K562 (cell line): Measurements from ENCODE around the gene OR7A5. TPM values are rescaled to one million over a fixed set of nuclear protein-coding genes. Genes with fewer than 3 reads are reported as not detected.

Source experiments
- ARNT ChIP-seq, 2 experiments: fragments of 450-650 bp; IDR thresholded peaks; 2 replicates each; pipeline ENCODE4 v1.6.1; 2016; ENCODE audit warnings: mild to moderate bottlenecking in 1 of 2
- CHD4 ChIP-seq: fragments of 200-600 bp; sonication (generic); IDR thresholded peaks from 3 replicates; pipeline ENCODE4 v1.6.1; 2012; ENCODE audit warnings: low read depth, mild to moderate bottlenecking, mixed read lengths, low read length, inconsistent platforms; ENCODE audit not compliant: insufficient read depth, insufficient replicate concordance, poor library complexity, severe bottlenecking
- CXXC5 ChIP-seq: fragments of 250-450 bp; sonication (Bioruptor Pico); IDR thresholded peaks from 2 replicates; pipeline ENCODE4 v1.8.0; 2022; ENCODE audit warnings: inconsistent platforms, mild to moderate bottlenecking, moderate library complexity
- FOSL1 ChIP-seq: fragments of 200-800 bp; sonication (Bioruptor generic); conservative IDR thresholded peaks from 2 replicates; pipeline ENCODE4 v1.6.1; 2016; ENCODE audit warnings: missing genetic modification characterization, missing compliant biosample characterization
- KLF6 ChIP-seq: fragments of 250-450 bp; sonication (Bioruptor Pico); IDR thresholded peaks from 2 replicates; pipeline ENCODE4 v1.4.0; 2020; ENCODE audit warnings: mild to moderate bottlenecking, moderate library complexity, borderline replicate concordance
- PHTF2 ChIP-seq: fragments of 250-450 bp; sonication (Bioruptor Pico); IDR thresholded peaks from 2 replicates; pipeline ENCODE4 v1.5.0; 2021; ENCODE audit warnings: mild to moderate bottlenecking
- PML ChIP-seq: IDR thresholded peaks from 2 replicates; pipeline ENCODE4 v1.6.1; 2012; ENCODE audit warnings: low read length, inconsistent platforms
- SETDB1 ChIP-seq: IDR thresholded peaks from one replicate; pipeline ENCODE4 v1.6.1; 2012; ENCODE audit warnings: low read length, control low read depth, inconsistent platforms
- TCF3 ChIP-seq: sonication (generic); formaldehyde crosslinking; IDR thresholded peaks from 2 replicates; pipeline ENCODE4 v1.4.0; 2020; ENCODE audit warnings: mild to moderate bottlenecking, missing genetic modification reagents
- XRCC4 ChIP-seq: IDR thresholded peaks from one replicate; pipeline ENCODE4 v1.6.1; 2011; ENCODE audit not compliant: insufficient read depth, insufficient read length; ENCODE audit errors: extremely low read depth
- ZNF217 ChIP-seq: sonication (generic); formaldehyde crosslinking; IDR thresholded peaks from 2 replicates; pipeline ENCODE4 v1.8.0; 2022; ENCODE audit warnings: mild to moderate bottlenecking, missing genetic modification reagents
- ZNF764 ChIP-seq: fragments of 250-450 bp; sonication (Bioruptor Pico); IDR thresholded peaks from 2 replicates; pipeline ENCODE4 v1.4.0; 2020; ENCODE audit warnings: low read depth, mild to moderate bottlenecking, moderate library complexity
- polyA plus RNA-seq, 8 experiments: library from polyadenylated mRNA; depleted of rRNA in 4 of 8; stranded (reverse) in 5 of 8; unstranded in 3 of 8; fragments of >200 nt; fragmentation: Nextera tagmentation in 2 of 8; fragmentation: Illumina TruSeq in 1 of 8; extraction: Ambion mirVana in 2 of 8; extraction: Trizol in 1 of 8; gene quantifications; 2 replicates each; pipeline versions ENCODE4 v1.2.1 to v1.2.3, GENCODE V29; 2011 to 2014; ENCODE audit warnings: inconsistent platforms in 1 of 8, missing spikeins in 1 of 8
- total RNA-seq, 7 experiments: library from RNA; depleted of rRNA in 6 of 7; stranded (reverse); fragments of >200 nt in 6 of 7; fragmentation: Illumina TruSeq in 2 of 7; extraction: Trizol in 2 of 7; gene quantifications; 2 replicates each; pipeline versions ENCODE4 v1.2.1 to v1.2.3, GENCODE V29; 2011 to 2021; ENCODE audit warnings: low replicate concordance in 1 of 7
- TF ChIP-seq, protein P1 (sequence below): sonication (generic); formaldehyde crosslinking; IDR thresholded peaks from 2 replicates; pipeline ENCODE4 v1.8.0; 2023; ENCODE audit warnings: mild to moderate bottlenecking, missing genetic modification reagents
- TF ChIP-seq, protein P2 (sequence below): fragments of 200-800 bp; sonication (Bioruptor generic); IDR thresholded peaks from 2 replicates; pipeline ENCODE4 v1.6.1; 2017; ENCODE audit warnings: missing genetic modification characterization, missing compliant biosample characterization
- TF ChIP-seq, protein P3 (sequence below): fragments of 200-400 bp; formaldehyde crosslinking; IDR thresholded peaks from 2 replicates; pipeline ENCODE4 v1.6.1; 2017; ENCODE audit warnings: mild to moderate bottlenecking, low read depth, low read length, moderate library complexity

Gene OR7A5
- total and polyA plus RNA-seq, 9 of the 15 experiments (the other 6 are each of a cell fraction or from before 2014, with no cell fraction given), result not detected

DNA sequence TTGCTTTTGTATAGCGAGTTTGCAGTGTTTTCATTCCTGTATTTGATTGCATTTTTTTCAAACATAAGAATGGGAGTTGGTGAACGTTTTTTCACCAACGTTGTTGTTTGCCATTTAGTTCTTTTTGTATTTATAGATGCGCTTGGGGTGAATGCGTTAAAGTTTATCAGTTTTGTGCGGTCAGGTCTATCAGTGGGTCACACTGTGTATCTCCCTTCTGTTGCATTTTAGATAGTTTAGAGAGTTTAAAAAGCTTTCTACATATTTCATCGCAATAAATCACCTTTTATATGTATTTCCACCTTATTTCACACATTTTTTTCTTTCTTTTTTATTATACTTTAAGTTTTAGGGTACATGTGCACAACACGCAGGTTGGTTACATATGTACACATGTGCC, 16.4 kb downstream of the OR7A5 start (continued):
- no peak for TF ChIP-seq ZNF217 (CRISPR knock-in tag)
- TF ChIP-seq TCF3 (CRISPR knock-in tag), result peak; percentile 50
- no peak for TF ChIP-seq SETDB1
- TF ChIP-seq KLF6 (CRISPR knock-in tag), result no peak
- no peak for TF ChIP-seq CHD4
- no peak for TF ChIP-seq CXXC5 (CRISPR knock-in tag)
- TF ChIP-seq, protein P1, sequence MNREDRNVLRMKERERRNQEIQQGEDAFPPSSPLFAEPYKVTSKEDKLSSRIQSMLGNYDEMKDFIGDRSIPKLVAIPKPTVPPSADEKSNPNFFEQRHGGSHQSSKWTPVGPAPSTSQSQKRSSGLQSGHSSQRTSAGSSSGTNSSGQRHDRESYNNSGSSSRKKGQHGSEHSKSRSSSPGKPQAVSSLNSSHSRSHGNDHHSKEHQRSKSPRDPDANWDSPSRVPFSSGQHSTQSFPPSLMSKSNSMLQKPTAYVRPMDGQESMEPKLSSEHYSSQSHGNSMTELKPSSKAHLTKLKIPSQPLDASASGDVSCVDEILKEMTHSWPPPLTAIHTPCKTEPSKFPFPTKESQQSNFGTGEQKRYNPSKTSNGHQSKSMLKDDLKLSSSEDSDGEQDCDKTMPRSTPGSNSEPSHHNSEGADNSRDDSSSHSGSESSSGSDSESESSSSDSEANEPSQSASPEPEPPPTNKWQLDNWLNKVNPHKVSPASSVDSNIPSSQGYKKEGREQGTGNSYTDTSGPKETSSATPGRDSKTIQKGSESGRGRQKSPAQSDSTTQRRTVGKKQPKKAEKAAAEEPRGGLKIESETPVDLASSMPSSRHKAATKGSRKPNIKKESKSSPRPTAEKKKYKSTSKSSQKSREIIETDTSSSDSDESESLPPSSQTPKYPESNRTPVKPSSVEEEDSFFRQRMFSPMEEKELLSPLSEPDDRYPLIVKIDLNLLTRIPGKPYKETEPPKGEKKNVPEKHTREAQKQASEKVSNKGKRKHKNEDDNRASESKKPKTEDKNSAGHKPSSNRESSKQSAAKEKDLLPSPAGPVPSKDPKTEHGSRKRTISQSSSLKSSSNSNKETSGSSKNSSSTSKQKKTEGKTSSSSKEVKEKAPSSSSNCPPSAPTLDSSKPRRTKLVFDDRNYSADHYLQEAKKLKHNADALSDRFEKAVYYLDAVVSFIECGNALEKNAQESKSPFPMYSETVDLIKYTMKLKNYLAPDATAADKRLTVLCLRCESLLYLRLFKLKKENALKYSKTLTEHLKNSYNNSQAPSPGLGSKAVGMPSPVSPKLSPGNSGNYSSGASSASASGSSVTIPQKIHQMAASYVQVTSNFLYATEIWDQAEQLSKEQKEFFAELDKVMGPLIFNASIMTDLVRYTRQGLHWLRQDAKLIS, result no peak
- TF ChIP-seq XRCC4, result no peak
- no peak for TF ChIP-seq PHTF2 (CRISPR knock-in tag)
- TF ChIP-seq, protein P2, sequence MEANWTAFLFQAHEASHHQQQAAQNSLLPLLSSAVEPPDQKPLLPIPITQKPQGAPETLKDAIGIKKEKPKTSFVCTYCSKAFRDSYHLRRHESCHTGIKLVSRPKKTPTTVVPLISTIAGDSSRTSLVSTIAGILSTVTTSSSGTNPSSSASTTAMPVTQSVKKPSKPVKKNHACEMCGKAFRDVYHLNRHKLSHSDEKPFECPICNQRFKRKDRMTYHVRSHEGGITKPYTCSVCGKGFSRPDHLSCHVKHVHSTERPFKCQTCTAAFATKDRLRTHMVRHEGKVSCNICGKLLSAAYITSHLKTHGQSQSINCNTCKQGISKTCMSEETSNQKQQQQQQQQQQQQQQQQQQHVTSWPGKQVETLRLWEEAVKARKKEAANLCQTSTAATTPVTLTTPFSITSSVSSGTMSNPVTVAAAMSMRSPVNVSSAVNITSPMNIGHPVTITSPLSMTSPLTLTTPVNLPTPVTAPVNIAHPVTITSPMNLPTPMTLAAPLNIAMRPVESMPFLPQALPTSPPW (CRISPR knock-in tag), result 0 out of 2 replicates have a peak, but pooled peaks have one; percentile 17
- no peak for TF ChIP-seq PML
- TF ChIP-seq ARNT (IDR thresholded peaks at IDR 0.05), result no peak
- TF ChIP-seq ZNF764, result no peak
- no peak for TF ChIP-seq FOSL1 (tag)
- TF ChIP-seq, protein P3, sequence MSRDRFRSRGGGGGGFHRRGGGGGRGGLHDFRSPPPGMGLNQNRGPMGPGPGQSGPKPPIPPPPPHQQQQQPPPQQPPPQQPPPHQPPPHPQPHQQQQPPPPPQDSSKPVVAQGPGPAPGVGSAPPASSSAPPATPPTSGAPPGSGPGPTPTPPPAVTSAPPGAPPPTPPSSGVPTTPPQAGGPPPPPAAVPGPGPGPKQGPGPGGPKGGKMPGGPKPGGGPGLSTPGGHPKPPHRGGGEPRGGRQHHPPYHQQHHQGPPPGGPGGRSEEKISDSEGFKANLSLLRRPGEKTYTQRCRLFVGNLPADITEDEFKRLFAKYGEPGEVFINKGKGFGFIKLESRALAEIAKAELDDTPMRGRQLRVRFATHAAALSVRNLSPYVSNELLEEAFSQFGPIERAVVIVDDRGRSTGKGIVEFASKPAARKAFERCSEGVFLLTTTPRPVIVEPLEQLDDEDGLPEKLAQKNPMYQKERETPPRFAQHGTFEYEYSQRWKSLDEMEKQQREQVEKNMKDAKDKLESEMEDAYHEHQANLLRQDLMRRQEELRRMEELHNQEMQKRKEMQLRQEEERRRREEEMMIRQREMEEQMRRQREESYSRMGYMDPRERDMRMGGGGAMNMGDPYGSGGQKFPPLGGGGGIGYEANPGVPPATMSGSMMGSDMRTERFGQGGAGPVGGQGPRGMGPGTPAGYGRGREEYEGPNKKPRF, result no peak
